ENCODE measurements around the gene SLC39A12.

- TF ChIP-seq PML (IDR thresholded peaks at IDR 0.05; ENCODE audit: low read length): no peak
- no peak for TF ChIP-seq BCLAF1 (IDR thresholded peaks at IDR 0.05)
- no peak for TF ChIP-seq ATF3 (IDR thresholded peaks at IDR 0.05; ENCODE audit: borderline replicate concordance, extremely low read depth, low read depth, low read length)
- peak; percentile 82 for TF ChIP-seq TCF7 (IDR thresholded peaks at IDR 0.05; ENCODE audit: borderline replicate concordance)
- TF ChIP-seq CTCF (IDR thresholded peaks at IDR 0.05 in 2 of 3, conservative IDR thresholded peaks at IDR 0.05 in 1 of 3; ENCODE audit: control insufficient read depth in 2 of 3, extremely low read depth in 1 of 3, insufficient read depth in 1 of 3, low read depth in 3 of 3, low read length in 3 of 3): no peak
- TF ChIP-seq HCFC1 (IDR thresholded peaks at IDR 0.05; ENCODE audit: low read length): no peak
- no peak for TF ChIP-seq CBX3 (IDR thresholded peaks at IDR 0.05; ENCODE audit: borderline replicate concordance, low read depth)
- no peak for TF ChIP-seq POLR2AphosphoS5 (IDR thresholded peaks at IDR 0.05; ENCODE audit: low read length)
- TF ChIP-seq RB1 (IDR thresholded peaks at IDR 0.05; ENCODE audit: borderline replicate concordance): no peak
- TF ChIP-seq MTA3 (IDR thresholded peaks at IDR 0.05; ENCODE audit: borderline replicate concordance, low read length): peak; percentile 70
- TF ChIP-seq YY1 (IDR thresholded peaks at IDR 0.05; ENCODE audit: low read depth, low read length): no peak
- TF ChIP-seq HDAC2 (IDR thresholded peaks at IDR 0.05): no peak
- TF ChIP-seq CEBPB (IDR thresholded peaks at IDR 0.05; ENCODE audit: borderline replicate concordance in 1 of 2, low read depth in 2 of 2, low read length in 2 of 2): no peak
These were observed 32.3 kb downstream of the SLC39A12 start for GRCh38 chr10:17984056-17984455.
